NAMALWA (cell line): ENCODE results near the gene ADAD1.

Source experiments
- DNase-seq: peaks from one replicate; pipeline ENCODE4 v3.0.0-alpha.2; 2015; ENCODE audit warnings: low spot score

Gene ADAD1

GRCh38 chr4:122456231-122457116, 77.7 kb downstream of the ADAD1 start, which contains the start of gene IL2:
Gene IL2, minus strand, starts transcription at chr4:122456725. Its CDS starts 285 bp downstream, at chr4:122456440.
- no peak for DNase-seq

DNA sequence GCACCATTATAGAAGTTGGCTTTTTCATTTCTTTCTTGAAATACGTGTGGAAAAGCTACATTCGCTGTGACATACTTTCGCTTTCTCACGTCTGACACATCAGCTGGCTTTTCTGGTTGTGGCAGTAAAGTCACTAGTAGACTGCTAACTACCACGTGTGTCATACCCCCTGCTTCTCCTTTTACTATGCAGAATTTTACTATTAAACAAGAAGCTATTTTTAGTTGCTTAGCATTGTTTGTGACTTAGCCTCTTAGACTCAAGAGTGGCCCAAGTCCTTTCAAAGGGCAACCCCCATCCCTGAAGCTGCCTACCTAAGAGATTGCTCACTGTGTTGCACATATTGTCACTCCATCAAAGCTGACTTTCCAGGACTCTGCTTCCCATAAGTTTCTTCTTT, 79.8 kb downstream of the ADAD1 start:
- DNase-seq: peak; percentile 24

DNA sequence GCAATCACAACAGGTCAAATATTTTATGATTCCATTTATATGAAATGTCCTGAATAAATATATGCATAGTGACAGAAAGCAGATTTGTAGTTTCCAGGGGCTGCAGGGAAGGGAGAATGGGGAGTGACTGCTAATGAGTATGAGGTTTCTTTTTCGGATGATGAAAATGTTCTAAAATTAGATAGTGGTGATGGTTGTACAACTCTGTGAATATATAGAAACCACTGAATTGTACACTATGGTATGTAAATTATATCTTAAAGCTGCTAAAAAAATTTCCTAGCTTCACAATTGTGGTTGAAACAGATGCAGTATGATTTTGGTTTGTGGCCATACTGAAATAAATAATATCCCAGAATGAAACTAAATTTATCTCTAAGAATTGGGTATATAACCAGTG, 90.6 kb downstream of the ADAD1 start:
- DNase-seq: no peak

DNA sequence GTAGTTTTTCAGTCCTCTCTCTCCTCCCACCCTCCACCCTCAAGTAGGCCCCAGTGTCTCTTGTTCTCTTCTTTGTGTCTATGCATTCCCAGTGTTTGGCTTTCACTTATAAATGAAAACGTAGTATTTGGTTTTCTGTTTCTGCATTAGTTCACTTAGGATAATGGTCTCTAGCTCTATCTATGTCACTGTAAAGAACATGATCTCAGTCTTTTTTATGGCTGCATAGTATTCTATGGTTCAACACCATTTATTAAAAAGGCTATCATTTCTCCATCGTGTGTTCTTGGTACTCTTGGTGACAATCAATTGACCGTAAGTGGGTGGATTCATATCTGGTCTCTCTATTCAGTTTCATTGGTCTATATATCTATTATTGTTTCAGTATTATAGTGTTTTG, 96.4 kb downstream of the ADAD1 start:
- DNase-seq: no peak

- no peak for DNase-seq
Measured at GRCh38 chr4:122476126-122476525, 97.3 kb downstream of the ADAD1 start.

DNA sequence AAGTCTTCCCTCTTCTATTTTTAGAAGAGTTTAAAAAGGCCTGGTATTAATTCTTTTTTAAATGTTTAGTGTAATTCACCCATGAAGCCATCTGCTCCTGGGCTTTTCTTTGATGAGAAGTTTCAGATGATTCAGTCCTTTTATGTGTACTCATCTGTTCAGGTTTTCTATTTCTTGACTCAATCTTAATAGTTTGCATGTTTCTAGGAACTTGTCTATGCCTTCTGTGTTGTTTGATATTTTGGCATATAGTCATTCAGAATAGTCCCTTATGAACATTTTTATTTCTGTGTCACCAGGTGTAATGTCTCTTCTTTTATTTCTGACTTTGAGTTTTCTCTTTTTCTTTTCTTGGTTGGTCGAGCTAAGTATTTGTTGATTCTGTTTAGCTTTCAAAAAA, 97.9 kb downstream of the ADAD1 start:
- no peak for DNase-seq
